Astrocyte of the spinal cord (primary cell): ENCODE data around the gene RTL1.

Source experiments
- DNase-seq: peaks from one replicate; pipeline ENCODE4 v3.0.0; 2011; ENCODE audit warnings: low read depth, low spot score
- H3K4me3 ChIP-seq: 2 replicates; pipeline ENCODE4 v1.5.1; 2011; ENCODE audit warnings: low read depth, mild to moderate bottlenecking, low read length, moderate library complexity
- in situ Hi-C: cut with HindIII; loops from 2 replicates; pipeline ENCODE4 v1.10.0; 2017; ENCODE audit warnings: low sequenced_read_pairs
- TF ChIP-seq, protein P1 (sequence below): IDR thresholded peaks from 2 replicates; pipeline ENCODE4 v1.5.1; 2012; ENCODE audit warnings: low read depth, mild to moderate bottlenecking, low read length, inconsistent platforms

The RTL1 gene

DNA sequence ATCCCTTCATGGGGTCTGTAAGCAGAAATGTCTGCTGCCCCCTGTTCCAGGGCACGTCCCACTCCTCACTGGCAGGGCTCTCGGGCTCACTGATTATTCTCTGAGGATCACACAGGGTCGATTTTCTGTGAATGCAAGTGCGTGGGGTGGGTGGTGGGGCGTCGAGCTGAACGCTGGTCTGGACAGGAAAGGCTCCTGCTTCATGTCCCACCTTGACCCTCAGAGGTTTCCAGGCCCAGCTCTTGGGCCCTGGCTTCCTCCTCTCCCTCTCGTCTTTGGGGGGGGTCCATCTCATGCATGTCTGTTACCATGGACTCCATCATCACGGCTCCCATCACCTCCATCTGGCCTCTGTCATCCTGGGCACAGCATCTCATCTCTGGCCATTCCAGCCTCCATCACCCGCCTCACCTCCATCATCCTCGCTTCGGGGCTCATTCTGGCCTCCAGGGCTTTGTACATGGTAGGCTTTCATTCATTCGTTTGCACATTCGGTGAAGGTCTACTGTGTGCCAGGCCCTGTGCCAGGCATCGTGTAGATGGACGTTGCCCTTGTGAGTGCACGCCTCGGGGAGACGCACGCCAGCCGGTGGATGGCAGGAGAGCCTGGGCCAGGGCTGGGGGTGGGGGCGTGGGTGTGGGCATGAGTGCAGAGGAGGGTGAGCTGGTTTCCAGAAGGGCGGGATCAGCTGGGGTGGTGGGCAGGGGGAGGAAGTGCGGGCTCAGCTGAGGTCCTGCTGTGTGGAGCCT is 34.7 kb downstream of the RTL1 start:
- no peak for DNase-seq
- in situ Hi-C loops = no loop called here
- H3K4me3 ChIP-seq = no peak overlapping the region
- TF ChIP-seq, protein P1, sequence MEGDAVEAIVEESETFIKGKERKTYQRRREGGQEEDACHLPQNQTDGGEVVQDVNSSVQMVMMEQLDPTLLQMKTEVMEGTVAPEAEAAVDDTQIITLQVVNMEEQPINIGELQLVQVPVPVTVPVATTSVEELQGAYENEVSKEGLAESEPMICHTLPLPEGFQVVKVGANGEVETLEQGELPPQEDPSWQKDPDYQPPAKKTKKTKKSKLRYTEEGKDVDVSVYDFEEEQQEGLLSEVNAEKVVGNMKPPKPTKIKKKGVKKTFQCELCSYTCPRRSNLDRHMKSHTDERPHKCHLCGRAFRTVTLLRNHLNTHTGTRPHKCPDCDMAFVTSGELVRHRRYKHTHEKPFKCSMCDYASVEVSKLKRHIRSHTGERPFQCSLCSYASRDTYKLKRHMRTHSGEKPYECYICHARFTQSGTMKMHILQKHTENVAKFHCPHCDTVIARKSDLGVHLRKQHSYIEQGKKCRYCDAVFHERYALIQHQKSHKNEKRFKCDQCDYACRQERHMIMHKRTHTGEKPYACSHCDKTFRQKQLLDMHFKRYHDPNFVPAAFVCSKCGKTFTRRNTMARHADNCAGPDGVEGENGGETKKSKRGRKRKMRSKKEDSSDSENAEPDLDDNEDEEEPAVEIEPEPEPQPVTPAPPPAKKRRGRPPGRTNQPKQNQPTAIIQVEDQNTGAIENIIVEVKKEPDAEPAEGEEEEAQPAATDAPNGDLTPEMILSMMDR = no peak

DNA sequence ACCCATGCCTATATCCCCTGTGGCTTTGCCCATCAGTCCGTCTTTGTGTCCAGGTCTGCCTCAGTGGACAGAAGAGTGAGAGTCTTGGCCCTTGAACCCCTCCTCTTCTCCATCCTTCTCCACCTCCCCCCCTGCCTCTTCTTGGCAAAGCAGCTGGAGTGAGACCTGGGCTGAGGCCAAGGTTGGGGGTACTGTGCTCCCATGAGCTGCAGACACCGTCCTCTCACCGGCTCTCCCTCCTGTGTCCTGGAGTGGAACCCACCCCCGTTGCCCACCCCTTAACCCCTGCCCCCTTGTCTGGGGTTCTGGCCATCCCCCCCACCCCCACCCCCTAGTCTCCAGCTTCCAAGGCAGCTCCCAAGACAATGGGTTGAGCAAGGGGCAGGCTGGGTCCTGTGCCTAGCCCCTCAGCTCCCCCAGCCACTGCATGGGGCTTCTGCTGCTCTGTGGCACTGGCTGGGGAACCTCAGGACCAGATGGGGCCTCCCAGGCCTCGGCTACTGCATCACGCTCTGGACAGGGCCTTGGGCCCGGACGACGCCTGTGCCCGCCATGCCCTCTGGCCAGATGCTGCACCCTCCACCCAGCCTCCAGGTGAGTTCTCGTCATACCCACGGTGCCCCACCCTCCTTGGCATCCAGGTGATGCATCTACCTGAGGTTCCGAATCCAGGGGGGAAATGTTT is 35.7 kb downstream of the RTL1 start:
- in situ Hi-C loops = no loop called here
- TF ChIP-seq, protein P1 = no peak
- DNase-seq = no peak
- no peak overlapping the region for H3K4me3 ChIP-seq

DNA sequence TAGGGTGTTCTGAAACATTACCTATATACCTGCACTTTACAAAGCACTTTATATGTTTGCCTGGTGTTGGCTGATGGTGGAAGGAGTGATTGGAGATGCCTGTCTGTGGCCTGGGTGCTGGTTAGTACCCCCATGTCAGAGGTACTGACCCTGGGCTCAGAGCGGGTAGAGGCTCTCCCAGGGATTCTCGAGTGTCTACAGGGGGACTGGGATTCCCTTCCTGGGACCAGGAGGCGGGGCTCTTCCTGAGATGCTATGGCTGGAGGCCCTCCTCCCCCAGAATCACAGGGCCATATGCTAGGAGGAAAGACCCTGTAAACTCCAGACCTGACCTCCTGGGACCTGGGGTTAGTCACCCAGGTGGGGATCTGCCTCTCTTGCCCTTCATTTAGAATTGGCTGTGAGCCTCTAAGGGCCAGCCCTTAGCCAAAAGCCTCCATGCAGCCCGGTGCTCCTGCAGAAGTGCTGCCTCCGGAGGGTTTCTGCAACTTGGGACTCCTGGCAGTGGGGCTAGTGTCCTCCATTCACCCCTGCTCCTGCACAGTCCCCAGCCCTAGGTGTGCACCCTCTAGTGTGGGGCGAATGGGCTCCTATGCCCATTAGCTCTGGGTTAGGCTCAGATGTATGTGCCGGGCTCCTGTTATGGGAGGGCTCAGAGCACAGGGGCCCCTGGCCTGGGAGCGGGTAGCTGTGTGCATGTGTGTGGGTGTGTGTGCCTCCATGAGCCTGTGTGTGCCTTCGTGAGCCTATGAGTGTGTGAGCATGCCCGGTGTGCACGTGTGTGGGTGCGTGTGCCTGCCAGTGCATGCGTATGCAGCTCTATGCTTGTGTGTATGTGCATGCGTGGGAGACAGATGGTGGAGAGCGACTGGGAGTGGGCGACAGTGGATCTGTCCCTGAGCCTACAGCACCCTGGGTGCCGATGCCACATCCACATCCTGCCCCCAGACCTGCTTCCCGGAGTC is 36.6 kb downstream of the RTL1 start:
- no peak for DNase-seq
- H3K4me3 ChIP-seq = no peak overlapping the region
- TF ChIP-seq, protein P1 = no peak
- in situ Hi-C loops = no loop called here

DNA sequence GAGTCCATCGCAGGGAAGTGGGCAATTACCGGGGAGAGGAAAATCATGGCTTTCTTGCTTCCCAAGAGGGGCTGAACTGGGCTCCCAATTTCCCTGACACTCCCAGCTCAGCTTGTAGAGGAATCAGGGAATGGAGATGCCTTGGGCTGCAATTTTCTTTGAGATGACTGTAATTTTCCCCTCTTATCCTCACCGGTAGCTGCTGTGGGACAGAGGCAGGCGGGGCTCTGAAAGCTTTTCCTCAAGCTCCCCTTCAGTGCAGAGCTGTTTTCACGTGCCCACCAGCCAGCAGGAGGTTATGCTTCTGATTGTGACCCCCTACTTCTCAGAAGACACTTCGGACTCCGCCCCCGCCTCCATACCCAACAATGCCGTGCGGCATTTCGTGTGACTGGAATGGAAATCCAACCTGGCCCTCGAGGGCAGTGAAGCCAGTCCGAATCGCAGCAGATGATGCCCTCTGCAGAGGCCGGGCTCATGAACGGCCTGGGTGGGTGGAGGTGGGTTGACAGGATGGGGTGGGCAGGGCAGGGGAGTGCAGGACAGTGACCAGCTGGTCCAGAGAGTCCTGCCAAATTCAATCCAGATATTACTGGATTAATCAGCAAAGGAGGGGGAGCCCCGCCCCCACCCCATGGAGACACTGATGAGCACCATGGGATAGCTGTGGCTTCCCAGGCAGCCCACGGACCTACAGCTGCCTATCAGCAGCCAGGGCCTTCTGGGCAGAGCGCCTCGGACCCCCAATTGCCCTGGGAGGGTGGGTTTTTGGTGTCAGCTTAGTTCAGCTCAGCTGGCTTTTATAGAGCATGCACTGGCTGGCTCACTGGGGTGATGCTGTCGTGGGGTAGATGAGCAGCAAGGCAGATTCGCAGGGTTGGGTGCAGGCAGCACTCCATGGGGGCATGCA is 37.6 kb downstream of the RTL1 start:
- TF ChIP-seq, protein P1 = no peak
- no peak for DNase-seq
- H3K4me3 ChIP-seq = no peak overlapping the region
- in situ Hi-C loops = no loop called here

DNA sequence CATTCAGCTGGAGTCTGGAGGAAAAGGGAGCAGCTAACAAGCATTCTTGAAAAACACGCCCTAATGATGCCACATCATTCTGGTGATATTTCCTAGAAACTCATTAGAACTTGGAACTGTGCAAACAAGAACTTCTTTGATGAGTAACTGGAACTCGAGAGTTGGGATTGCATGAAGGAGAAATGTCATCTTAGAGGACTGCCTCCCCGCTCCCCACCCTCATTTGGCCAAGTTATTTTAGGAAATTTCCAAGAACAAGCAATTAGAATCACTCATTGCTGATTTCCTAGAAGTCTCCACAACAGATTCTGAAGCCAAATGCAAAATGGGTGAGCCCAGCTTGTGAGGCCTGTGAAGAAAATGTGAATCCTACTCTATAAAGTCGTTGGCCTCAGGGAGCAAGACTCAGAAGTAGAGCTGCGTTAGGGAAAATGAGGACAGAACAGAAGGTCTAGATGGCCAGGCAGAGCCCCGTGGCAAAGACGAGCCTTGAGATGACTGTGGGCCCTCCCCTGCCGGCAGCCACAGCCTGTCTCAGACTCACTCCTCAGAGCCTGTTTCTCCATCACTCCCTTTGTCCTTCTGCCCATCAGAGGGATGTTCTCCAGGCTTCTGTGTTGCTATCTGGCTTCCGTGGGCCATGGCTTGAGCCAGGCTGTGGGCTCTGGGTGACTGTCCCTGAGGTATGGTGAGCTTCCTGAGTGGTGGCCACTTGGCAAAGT is 38.4 kb downstream of the RTL1 start:
- TF ChIP-seq, protein P1 = no peak
- in situ Hi-C loops = no loop called here
- H3K4me3 ChIP-seq = no peak overlapping the region
- DNase-seq = no peak
